ENCODE results near the gene PLB1.

Gene PLB1, protein sequence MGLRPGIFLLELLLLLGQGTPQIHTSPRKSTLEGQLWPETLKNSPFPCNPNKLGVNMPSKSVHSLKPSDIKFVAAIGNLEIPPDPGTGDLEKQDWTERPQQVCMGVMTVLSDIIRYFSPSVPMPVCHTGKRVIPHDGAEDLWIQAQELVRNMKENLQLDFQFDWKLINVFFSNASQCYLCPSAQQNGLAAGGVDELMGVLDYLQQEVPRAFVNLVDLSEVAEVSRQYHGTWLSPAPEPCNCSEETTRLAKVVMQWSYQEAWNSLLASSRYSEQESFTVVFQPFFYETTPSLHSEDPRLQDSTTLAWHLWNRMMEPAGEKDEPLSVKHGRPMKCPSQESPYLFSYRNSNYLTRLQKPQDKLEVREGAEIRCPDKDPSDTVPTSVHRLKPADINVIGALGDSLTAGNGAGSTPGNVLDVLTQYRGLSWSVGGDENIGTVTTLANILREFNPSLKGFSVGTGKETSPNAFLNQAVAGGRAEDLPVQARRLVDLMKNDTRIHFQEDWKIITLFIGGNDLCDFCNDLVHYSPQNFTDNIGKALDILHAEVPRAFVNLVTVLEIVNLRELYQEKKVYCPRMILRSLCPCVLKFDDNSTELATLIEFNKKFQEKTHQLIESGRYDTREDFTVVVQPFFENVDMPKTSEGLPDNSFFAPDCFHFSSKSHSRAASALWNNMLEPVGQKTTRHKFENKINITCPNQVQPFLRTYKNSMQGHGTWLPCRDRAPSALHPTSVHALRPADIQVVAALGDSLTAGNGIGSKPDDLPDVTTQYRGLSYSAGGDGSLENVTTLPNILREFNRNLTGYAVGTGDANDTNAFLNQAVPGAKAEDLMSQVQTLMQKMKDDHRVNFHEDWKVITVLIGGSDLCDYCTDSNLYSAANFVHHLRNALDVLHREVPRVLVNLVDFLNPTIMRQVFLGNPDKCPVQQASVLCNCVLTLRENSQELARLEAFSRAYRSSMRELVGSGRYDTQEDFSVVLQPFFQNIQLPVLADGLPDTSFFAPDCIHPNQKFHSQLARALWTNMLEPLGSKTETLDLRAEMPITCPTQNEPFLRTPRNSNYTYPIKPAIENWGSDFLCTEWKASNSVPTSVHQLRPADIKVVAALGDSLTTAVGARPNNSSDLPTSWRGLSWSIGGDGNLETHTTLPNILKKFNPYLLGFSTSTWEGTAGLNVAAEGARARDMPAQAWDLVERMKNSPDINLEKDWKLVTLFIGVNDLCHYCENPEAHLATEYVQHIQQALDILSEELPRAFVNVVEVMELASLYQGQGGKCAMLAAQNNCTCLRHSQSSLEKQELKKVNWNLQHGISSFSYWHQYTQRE (N-terminal part only)
- 0 to 1.5 (median 0.77) reads per million in 4 experiments for total RNA-seq

- no peak for DNase-seq
Measured at GRCh38 chr2:28495551-28496250, at the start of gene PLB1. Gene PLB1, plus strand, starts transcription at chr2:28496060. Its CDS starts 55 bp downstream, at chr2:28496115.

- DNase-seq: no peak
Measured at GRCh38 chr2:28446531-28446930, 49.3 kb upstream of the PLB1 start.

GRCh38 chr2:28447086-28447485, 48.8 kb upstream of the PLB1 start:
- DNase-seq: no peak

DNA sequence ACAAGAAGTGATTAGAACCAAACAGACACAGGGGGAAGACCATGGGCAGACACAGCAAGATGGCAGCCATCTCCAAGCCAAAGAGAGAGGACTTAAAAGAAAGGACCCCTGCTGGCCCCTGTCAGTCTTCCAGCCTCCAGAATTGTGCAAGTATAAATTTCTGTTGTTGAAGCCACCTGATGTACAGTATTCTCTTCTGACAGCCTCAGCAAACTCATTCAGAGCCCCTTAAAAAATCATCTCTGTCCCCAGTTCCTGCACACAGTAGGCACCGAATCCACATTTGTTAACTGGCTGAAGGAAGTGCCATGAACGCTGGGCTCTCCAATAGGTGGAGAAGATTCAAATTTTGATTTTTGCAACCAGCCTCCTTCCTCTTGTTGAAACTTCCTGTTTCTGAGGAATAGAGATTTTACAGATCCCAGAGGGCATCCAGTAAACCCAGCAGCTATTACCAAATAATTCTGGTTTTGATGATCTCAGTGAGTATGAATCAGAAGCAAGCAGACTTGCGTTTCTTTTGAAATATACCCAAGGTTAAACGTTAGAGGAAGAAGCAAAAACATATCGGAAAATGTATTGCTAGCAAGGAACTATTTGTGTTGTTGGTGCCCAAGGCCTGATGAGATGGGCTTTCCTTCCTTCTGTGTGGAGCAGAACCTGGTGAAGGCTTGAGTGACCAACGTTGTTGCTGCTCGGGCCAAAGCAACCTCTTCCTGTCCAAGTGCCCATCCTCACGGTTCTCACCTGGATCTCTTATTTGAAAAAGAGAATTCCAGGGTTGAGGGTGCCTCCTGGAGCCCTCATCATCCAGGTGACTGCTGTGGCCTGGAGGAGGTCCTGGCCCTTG, 47.7 kb upstream of the PLB1 start:
- DNase-seq: no peak

DNA sequence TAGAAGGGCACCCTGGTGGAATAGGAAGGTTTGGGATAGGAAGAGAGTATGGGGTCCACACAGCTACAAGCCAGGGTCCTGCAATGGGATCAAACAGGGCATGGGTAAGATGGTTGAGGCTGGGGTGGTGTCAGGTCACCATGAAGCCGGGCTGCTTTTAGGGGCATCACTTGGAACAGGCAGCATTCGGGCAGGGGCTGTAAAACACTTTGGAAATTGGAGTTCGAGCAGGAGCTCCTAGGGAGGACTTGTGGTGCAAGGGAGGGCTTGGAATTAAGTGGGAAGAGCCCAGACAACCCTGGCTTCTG, 47.1 kb upstream of the PLB1 start:
- DNase-seq: no peak

DNA sequence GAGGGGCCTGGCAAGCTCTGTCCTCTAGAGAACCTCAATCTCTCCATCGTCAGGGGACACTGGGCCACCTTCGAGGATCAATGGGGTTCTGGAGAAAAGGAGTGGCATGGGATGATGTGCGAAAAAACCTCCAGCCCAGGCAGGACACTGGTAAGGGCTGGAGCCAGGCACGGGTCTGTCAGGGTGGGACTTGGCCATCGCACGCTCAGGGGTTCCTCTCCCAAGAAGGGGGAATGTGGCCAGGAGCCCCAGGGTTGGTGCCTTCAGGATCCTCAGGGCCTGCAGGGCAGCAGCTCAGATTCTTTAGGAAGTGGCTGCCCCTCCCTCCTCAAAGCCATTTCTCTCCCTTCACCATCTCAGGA, 46.8 kb upstream of the PLB1 start:
- DNase-seq: no peak

GRCh38 chr2:28449488-28450395, 46.1 kb upstream of the PLB1 start:
- DNase-seq: no peak

GRCh38 chr2:28450901-28451565, 44.8 kb upstream of the PLB1 start:
- DNase-seq: no peak

GRCh38 chr2:28451793-28452533, 43.9 kb upstream of the PLB1 start:
- no peak for DNase-seq

DNA sequence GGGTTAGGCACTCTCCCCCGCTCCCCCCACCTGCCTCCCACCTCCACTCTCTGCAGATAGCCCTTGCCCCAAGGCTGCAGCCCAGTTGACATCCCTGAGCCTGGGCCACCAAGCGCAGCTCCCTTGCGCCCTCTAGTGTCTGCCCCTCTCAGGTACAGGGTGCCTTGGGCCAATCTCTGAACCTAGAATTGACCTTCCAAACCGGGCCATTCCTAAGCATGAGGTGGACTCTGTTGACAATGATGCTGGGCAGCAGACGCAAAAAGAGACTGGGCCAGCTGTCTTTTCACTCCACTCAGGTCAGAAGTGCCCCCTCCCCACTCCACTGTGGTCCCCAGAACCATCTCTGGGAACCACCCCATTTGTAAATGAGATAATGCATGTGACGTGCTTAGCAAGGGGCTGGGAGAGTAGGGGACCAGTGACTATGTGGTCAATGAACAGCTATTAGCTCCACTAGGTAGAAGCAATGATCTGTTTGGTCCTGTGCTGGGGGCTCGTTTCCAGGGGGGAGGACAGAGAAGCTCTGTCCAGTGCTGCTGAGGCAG, 43.3 kb upstream of the PLB1 start:
- peak; percentile 63 for DNase-seq

- no peak for DNase-seq
Measured at GRCh38 chr2:28453396-28453795, 42.5 kb upstream of the PLB1 start.

DNA sequence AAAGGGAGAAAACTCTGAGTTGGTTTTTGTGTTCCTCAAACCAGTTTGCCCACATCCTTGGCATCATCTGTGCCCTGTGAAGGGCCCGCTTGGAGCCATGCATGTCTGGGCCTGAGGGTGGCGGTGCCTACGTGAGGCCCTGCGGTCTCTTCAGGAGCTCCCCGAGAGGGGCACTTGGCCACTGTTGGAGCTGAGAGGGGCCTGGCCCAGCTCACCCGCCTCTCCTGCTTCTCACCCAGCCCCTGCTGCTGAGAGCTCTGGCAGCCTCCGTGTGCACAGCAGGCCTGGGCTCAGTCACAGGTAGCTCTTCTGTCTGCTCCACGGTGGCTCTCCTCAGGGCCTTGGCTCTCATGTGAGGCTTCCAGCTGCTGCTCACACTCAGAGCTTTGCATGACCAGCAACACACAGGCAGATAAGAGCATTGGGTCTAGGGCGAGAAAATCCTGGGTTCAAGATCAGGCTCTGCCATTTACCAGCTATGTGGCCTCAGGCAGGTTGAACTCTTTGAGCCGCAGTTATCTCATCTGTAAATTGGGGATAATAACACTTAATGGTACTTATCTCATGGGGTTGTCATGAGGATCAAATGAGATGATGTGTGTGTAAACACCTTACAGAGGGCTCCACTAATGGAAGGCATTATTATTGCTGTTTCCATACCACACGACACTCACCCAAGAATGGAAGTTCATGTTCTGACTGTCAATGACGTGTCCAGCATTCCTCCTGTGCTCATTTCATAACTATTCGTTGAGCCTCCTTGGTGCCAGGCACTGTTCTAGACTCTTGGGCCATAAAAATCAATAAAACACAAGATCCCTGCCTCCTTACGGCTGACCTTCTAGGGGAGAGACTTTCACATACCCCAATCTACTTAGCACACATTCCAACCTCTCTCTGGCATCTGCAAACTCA, 41.6 kb upstream of the PLB1 start:
- DNase-seq: no peak

- no peak for DNase-seq
Measured at GRCh38 chr2:28457237-28457636, 38.6 kb upstream of the PLB1 start.

- DNase-seq: no peak
Measured at GRCh38 chr2:28461056-28461455, 34.8 kb upstream of the PLB1 start.

DNA sequence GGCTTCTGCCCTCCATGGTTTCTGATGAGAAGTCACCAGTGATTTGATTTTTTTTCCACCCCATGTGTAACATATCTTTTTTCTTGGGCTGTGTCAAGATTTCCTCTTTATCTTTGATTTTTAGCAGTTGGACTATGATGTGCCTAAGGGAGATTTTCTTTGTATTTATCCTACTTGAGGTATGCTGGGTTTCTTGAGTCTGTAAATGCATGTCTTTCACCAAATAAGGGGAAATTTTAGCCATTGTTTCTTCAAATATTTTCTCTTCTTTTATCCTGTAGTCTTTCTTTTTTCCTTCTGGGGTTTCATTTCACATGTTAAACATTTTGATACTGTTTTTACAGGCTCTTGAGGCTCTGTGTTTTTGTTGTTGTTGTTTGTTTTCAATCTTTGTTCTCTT, 33.7 kb upstream of the PLB1 start:
- no peak for DNase-seq

DNA sequence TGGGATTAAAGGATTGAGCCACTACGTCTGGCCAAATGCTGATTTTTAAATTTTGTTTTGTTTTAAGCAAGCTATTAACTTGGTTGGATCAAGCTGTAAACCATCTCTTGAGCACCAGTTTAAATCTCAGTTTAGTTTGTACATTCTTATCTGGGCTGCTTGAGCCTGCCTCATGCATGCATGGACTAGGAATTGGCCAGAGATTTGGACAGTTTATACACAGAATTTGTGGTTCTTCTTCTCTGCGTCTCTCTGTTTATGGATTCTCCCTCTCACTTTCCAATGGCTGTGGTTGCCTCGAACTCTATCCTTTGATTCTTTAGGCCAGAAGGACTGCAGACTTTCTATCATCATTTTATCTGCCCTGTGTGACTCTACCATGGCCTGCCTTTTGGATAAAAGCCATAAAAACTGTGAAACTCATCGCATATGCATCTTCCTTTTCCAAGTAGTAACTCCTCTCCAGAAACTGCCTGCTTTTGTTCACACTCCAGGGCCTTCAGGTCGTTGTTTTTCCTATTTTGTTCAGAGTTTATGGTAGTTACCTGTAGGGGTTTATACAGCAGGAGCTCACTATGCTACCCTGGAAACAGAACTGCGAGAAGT, 32.5 kb upstream of the PLB1 start:
- no peak for DNase-seq

DNA sequence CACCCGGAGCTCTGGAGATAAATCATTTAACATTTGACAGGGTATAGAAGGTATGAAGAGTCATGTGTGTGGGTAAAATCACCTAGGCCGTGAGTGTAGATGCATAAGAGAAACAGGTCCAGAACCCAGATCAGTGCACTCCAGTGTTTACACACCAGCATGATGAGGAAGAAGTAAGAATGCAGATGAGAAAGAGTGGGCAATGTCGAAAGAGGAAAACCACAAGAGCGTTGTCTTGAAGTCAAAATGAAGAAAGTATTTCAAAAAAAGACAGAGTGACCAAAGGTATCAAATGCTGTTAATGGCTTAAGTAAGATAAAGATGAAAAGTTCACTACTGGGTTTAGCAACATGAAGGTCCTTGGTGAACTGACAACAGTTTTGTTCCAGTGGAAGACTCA, 32.0 kb upstream of the PLB1 start:
- DNase-seq: no peak
